Naive thymus-derived CD8-positive, alpha-beta T cell (primary cell): ENCODE results near the gene SP9. TPM values are rescaled to one million over a fixed set of nuclear protein-coding genes. Genes with fewer than 3 reads are reported as not detected.
"Not testable (repeated sequence)": the region's sequence is repeated elsewhere in the genome, so short reads cannot be mapped to it uniquely, and the experiment has no call there.

Source experiments
- ATAC-seq, 2 donors: fragments of 150-1000 bp; cut with Tn5 transposase in 1 of 2; sonication (Bioruptor Pico), chemical (Tn5 transposase) in 1 of 2; 1 replicate in 1 of 2; 2 replicates in 1 of 2; pipeline ENCODE4 v1.10.0; 2021; ENCODE audit warnings: mild to moderate bottlenecking in 2 of 2, moderate library complexity in 2 of 2
- POLR2A ChIA-PET: fragments of 350-600 bp; sonication (Branson Sonifier 250); formaldehyde crosslinking; loops from one replicate; lab custom pipeline; 2021; ENCODE audit warnings: antibody characterized with exemption; lab: Charles Lee
- DNase-seq, 10 donors: peaks; one replicate each; pipeline versions ENCODE4 v3.0.0 to v3.0.0-alpha.2; 2020 to 2022
- H3K27ac Mint-ChIP-seq, 10 donors: one replicate each; pipeline ENCODE4 v1.8.0; 2020 to 2022; ENCODE audit warnings: mild to moderate bottlenecking in 10 of 10, mixed read lengths in 10 of 10, moderate library complexity in 4 of 10, inconsistent platforms in 1 of 10
- H3K27me3 Mint-ChIP-seq, 5 donors: one replicate each; pipeline ENCODE4 v1.8.0; 2021 to 2022; ENCODE audit warnings: mixed read lengths in 5 of 5
- H3K36me3 Mint-ChIP-seq, 3 donors: one replicate each; pipeline ENCODE4 v1.8.0; 2020 to 2022; ENCODE audit warnings: mixed read lengths in 3 of 3, mild to moderate bottlenecking in 2 of 3, inconsistent platforms in 1 of 3
- H3K4me1 Mint-ChIP-seq, 4 donors: one replicate each; pipeline ENCODE4 v1.8.0; 2021 to 2022; ENCODE audit warnings: mixed read lengths in 4 of 4
- H3K4me3 Mint-ChIP-seq, 10 donors: one replicate each; pipeline ENCODE4 v1.8.0; 2020 to 2022; ENCODE audit warnings: mild to moderate bottlenecking in 10 of 10, mixed read lengths in 10 of 10, moderate library complexity in 6 of 10, inconsistent platforms in 1 of 10
- H3K9me3 Mint-ChIP-seq, 9 donors: one replicate each; pipeline ENCODE4 v1.8.0; 2020 to 2022; ENCODE audit warnings: mixed read lengths in 9 of 9, mild to moderate bottlenecking in 3 of 9, inconsistent platforms in 1 of 9, moderate library complexity in 1 of 9
- polyA plus RNA-seq, 3 donors: library from polyadenylated mRNA; unstranded; fragments of 300-500 nt; fragmentation: Illumina TruSeq; gene quantifications; one replicate each; pipeline ENCODE4 v1.2.3, GENCODE V29; 2021
- total RNA-seq, 8 experiments: library from RNA in 2 of 8; stranded (reverse) in 2 of 8; gene quantifications; one replicate each; pipeline ENCODE4 v1.2.3 and lab custom pipeline; 2021 to 2026

SP9 gene
- total and polyA plus RNA-seq, 5 experiments from 2014 or later = not detected

DNA sequence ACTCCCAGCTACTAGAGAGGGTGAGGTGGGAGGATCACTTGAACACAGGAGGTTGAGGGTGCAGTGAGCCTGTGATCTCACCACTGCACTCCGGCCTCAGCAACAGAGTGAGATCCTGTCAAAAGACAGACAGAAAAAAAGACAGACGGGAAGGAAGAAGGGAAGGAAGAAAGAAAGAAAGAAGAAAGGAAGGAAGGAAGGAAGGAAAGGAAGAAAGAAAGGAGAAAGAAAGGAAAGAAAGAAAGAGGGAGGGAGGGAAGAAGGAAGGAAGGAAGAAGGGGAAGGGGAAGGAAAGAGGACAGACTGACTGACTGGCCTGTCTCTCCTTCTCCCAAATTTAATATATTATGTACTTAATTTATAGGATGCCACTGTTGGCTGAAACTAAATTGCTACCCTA is 21.6 kb downstream of the SP9 start:
- POLR2A ChIA-PET = no interaction called here
- Mint-ChIP-seq H3K36me3 (peaks cover 7 to 67% (median 29%) of the 10 kb centered on the region in 3 donors), H3K27me3 (no peaks in the 10 kb centered on the region)

DNA sequence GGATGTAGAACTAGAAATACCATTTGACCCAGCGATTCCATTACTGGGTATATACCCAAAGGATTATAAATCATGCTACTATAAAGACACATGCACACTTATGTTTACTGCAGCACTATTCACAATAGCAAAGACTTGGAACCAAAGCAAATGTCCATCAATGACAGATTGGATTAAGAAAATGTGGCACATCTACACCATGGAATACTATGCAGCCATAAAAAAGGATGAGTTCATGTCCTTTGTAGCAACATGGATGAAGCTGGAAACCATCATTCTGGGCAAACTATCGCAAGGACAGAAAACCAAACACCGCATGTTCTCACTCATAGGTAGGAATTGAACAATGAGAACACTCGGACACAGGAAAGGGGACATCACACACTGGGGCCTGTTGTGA is 24.9 kb downstream of the SP9 start:
- H3K36me3 Mint-ChIP-seq = peaks cover 21 to 75% (median 57%) of the 10 kb centered on the region in 3 donors
- not testable (repeated sequence) for DNase-seq, H3K27me3 Mint-ChIP-seq, H3K27ac Mint-ChIP-seq, H3K4me1 Mint-ChIP-seq, H3K4me3 Mint-ChIP-seq, ATAC-seq
- POLR2A ChIA-PET = interaction anchor here (0.7 kb wide), 1 partner anchor 222 kb away, joined by 4 read pairs; no protein-coding TSS in a partner anchor
- peaks cover 0 to 13% (median 3%) of the 10 kb centered on the region in 9 donors for H3K9me3 Mint-ChIP-seq

More for the DNA sequence above, 21.6 kb downstream of the SP9 start:
- ATAC-seq (no peak), DNase-seq (no peak)
- no peak overlapping the region for H3K4me3 Mint-ChIP-seq
- peaks cover 0 to 4% (median 0%) of the 10 kb centered on the region in 4 donors for H3K4me1 Mint-ChIP-seq
- peaks cover 0 to 3% (median 0%) of the 10 kb centered on the region in 9 donors for H3K9me3 Mint-ChIP-seq
- peak overlapping the region in 2 of 10 donors; percentile 24 to 63 for H3K27ac Mint-ChIP-seq

DNA sequence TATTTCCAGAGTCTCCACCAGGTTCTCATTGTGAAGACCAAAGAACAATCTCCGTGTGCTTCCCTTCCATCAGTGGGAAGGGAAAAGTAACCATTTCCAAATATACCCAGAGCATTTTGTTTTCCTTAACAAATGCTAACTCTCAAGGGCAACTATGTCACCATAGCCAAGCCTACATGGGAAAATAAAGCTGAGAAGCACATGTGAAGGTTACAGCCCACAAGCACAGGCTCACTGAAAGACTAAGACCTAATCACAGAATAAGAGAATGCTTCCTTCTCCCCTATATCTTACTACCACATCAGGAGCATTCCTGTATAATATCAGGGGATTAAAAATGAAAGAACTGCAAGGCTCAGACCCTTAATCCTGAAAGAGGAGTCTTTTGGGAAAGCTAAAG is 28.2 kb downstream of the SP9 start:
- no peak for DNase-seq
- H3K27ac Mint-ChIP-seq = peak overlapping the region in 1 of 10 donors; percentile 2
- no peak overlapping the region for H3K4me3 Mint-ChIP-seq
- POLR2A ChIA-PET = no interaction called here
- no peaks in the 10 kb centered on the region for H3K27me3 Mint-ChIP-seq
- no peak for ATAC-seq
- peaks cover 0 to 10% (median 0%) of the 10 kb centered on the region in 4 donors for H3K4me1 Mint-ChIP-seq
- H3K36me3 Mint-ChIP-seq = peaks cover 47 to 87% (median 79%) of the 10 kb centered on the region in 3 donors
- peaks cover 0 to 33% (median 13%) of the 10 kb centered on the region in 9 donors for H3K9me3 Mint-ChIP-seq

DNA sequence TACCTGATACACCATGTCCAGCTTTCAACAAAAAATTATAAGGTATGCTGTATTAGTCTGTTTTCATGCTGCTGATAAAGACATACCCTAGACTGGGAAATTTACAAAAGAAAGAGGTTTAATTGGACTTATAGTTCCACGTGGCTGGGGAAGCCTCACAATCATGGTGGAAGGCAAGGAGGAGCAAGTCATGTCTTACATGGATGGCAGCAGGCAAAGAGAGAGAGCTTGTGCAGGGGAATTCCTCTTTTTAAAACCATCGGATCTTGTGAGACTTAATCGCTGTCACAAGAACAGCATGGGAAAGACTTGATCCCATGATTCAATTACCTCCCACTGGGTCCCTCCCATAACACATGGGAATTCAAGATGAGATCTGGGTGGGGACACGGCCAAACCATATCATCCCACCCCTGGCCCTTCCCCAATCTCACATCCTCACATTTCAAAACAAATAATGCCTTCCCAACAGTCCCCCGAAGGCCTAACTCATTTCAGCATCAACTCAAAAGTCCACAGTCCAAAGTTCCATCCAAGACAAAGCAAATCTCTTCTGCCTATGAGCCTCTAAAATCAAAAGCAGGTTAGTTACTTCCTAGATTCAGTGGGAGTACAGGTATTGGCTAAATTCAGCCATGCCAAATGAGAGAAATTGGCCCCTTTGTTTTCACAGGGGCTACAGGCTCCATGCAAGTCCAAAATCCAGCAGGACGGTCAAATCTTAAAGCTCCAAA is 28.9 kb downstream of the SP9 start:
- peak overlapping the region in 1 of 10 donors; percentile 27 for H3K27ac Mint-ChIP-seq
- ATAC-seq, POLR2A ChIA-PET, H3K27me3 Mint-ChIP-seq, H3K4me3 Mint-ChIP-seq, DNase-seq: not testable (repeated sequence)
- peaks cover 0 to 10% (median 0%) of the 10 kb centered on the region in 4 donors for H3K4me1 Mint-ChIP-seq
- peaks cover 0 to 37% (median 16%) of the 10 kb centered on the region in 9 donors for H3K9me3 Mint-ChIP-seq
- H3K36me3 Mint-ChIP-seq = peaks cover 54 to 91% (median 86%) of the 10 kb centered on the region in 3 donors

DNA sequence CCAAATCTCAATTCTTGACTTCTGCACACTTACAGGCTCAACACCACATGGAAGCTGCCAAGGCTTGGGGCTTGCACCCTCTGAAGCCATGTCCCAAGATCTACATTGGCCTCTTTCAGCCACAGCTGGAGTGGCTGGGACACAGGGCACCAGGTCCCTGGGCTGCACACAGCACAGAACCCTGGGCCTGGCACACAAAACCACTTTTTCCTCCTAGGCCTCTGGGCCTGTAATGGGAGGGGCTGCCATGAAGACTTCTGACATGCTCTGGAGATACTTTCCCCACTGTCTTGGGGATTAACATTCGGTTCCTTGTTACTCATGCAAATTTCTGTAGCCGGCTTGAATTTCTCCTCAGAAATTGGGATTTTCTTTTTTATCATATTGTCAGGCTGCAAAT is 29.9 kb downstream of the SP9 start:
- no peak for DNase-seq
- POLR2A ChIA-PET = no interaction called here
- no peak for ATAC-seq
- Mint-ChIP-seq H3K36me3 (peaks cover 61 to 92% (median 91%) of the 10 kb centered on the region in 3 donors), H3K4me1 (peaks cover 0 to 8% (median 0%) of the 10 kb centered on the region in 4 donors), H3K9me3 (peaks cover 0 to 37% (median 16%) of the 10 kb centered on the region in 9 donors), H3K27me3 (no peaks in the 10 kb centered on the region), H3K4me3 (no peak overlapping the region), H3K27ac (no peak overlapping the region)

GRCh38 chr2:174365571-174365970 is 30.8 kb downstream of the SP9 start:
- ATAC-seq (no peak), DNase-seq (no peak)
- Mint-ChIP-seq H3K9me3 (peaks cover 0 to 37% (median 15%) of the 10 kb centered on the region in 9 donors), H3K4me1 (peaks cover 0 to 6% (median 0%) of the 10 kb centered on the region in 4 donors), H3K27ac (no peak overlapping the region), H3K4me3 (no peak overlapping the region), H3K27me3 (no peaks in the 10 kb centered on the region), H3K36me3 (peaks cover 62 to 96% (median 92%) of the 10 kb centered on the region in 3 donors)
- POLR2A ChIA-PET = no interaction called here

DNA sequence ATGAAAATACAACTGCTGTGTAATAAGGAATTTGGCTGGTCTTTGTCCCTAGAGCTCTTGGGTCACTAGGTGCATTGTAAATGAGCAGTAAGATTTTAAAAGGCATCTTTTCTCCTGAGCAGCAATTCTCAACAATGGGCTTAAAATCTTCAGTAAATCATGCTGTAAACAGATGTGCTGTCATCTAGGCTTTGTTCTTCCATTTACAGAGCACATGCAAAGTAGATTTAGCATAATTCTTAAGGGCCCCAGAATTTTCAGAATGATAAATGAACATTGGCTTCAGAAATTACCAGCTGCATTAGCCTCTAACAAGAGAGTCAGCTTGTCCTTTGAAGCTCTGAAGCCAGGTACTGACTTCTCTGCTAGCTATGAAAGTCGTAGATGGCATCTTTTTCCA is 33.9 kb downstream of the SP9 start:
- Mint-ChIP-seq H3K9me3 (peaks cover 0 to 31% (median 11%) of the 10 kb centered on the region in 9 donors), H3K27me3 (no peaks in the 10 kb centered on the region), H3K36me3 (peaks cover 50 to 94% (median 81%) of the 10 kb centered on the region in 3 donors), H3K4me3 (no peak overlapping the region), H3K27ac (no peak overlapping the region), H3K4me1 (peaks cover 0 to 6% (median 1%) of the 10 kb centered on the region in 4 donors)
- ATAC-seq (no peak), DNase-seq (no peak)
- POLR2A ChIA-PET = no interaction called here

DNA sequence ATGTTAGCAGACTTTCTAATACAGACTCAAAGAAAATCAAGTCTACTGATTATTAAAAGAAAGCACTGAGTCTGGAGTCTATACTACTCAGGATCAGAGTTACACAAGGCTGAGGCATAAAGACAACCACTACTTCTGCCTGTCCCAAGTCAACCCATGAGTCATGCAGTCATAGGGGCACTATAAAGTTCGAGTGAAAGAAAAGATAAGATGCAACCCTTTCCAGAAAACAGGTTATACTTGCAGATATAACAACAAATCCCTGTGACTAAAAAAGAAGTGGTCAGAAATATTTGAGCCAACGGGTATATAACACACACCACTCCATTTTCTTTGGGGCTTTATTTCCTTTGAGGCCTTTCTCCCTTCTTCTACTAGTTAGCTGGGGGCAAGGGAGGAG is 42.2 kb downstream of the SP9 start:
- no peaks in the 10 kb centered on the region for H3K9me3 Mint-ChIP-seq
- POLR2A ChIA-PET = interaction anchor here (0.6 kb wide), 1 partner anchor 37 kb away, joined by 3 read pairs; no protein-coding TSS in a partner anchor

DNA sequence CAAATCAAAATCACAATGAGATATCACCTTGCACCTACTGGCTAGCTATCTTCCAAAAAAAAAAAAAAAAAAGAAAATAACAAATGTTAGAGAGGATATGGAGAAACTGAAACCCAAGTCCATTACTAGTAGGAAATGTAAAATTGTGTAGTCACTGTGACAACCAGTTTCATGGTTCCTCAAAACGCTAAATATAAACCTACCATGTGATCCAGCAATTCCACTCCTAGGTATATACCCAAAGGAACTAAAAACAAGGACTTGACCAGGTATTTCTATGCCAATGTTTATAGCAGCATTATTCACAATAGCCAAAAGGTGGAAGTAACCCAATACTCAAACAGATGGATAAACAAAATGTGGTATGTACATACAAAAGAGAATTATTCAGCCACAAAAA is 49.0 kb downstream of the SP9 start:
- Mint-ChIP-seq H3K27me3 (no peaks in the 10 kb centered on the region), H3K4me1 (peaks cover 4 to 29% (median 13%) of the 10 kb centered on the region in 4 donors), H3K27ac (no peak overlapping the region), H3K4me3 (peak overlapping the region in 3 of 10 donors; percentile 4 to 22 (median 10)), H3K36me3 (peaks cover 6 to 88% (median 28%) of the 10 kb centered on the region in 3 donors), H3K9me3 (no peaks in the 10 kb centered on the region)
- no peak for ATAC-seq
- DNase-seq = no peak
- POLR2A ChIA-PET = no interaction called here

More for the DNA sequence above, 42.2 kb downstream of the SP9 start:
- Mint-ChIP-seq H3K36me3 (peaks cover 16 to 91% (median 54%) of the 10 kb centered on the region in 3 donors), H3K4me1 (peaks cover 0 to 6% (median 2%) of the 10 kb centered on the region in 4 donors), H3K27ac (no peak overlapping the region), H3K27me3 (no peaks in the 10 kb centered on the region), H3K4me3 (no peak overlapping the region)
- ATAC-seq (no peak), DNase-seq (no peak)

GRCh38 chr2:174385201-174385600 is 50.4 kb downstream of the SP9 start:
- Mint-ChIP-seq H3K36me3 (peaks cover 7 to 90% (median 28%) of the 10 kb centered on the region in 3 donors), H3K27me3 (no peaks in the 10 kb centered on the region)

More at GRCh38 chr2:174385201-174385600, 50.4 kb downstream of the SP9 start:
- POLR2A ChIA-PET = no interaction called here
- no peak overlapping the region for H3K4me3 Mint-ChIP-seq
- no peaks in the 10 kb centered on the region for H3K9me3 Mint-ChIP-seq
- peaks cover 12 to 43% (median 27%) of the 10 kb centered on the region in 4 donors for H3K4me1 Mint-ChIP-seq
- no peak overlapping the region for H3K27ac Mint-ChIP-seq
- no peak for DNase-seq
- ATAC-seq = no peak

Other genes starting within 250 kb of the SP9 start
- 10 to 100 TPM; 39.6 to 42.1 TPM for gene OLA1, start 86.4 kb upstream of the SP9 start, total RNA-seq
- 10 to 100 TPM; 62.3 to 79.9 (median 77.4) TPM for gene OLA1, start 86.4 kb upstream of the SP9 start, polyA plus RNA-seq
- gene SCRN3, start 60.8 kb downstream of the SP9 start, total RNA-seq = 10 to 100 TPM; 20.6 to 24.1 TPM
- gene SCRN3, start 60.8 kb downstream of the SP9 start, polyA plus RNA-seq = 10 to 100 TPM; 12.7 to 14.0 (median 13.1) TPM
- 10 to 100 TPM; 23.9 to 27.2 TPM for gene GPR155, start 152.1 kb downstream of the SP9 start, total RNA-seq
- 10 to 100 TPM in 2 of 3 donors, 1 to 10 TPM in 1; 9.7 to 19.5 (median 18.6) TPM for gene GPR155, start 152.1 kb downstream of the SP9 start, polyA plus RNA-seq